Measurements from ENCODE around the gene AKT3. TPM values are rescaled to one million over a fixed set of nuclear protein-coding genes. Genes with fewer than 3 reads are reported as not detected.

Gene AKT3
- total RNA-seq, 1 experiment from 2014 or later: 133 TPM

DNA sequence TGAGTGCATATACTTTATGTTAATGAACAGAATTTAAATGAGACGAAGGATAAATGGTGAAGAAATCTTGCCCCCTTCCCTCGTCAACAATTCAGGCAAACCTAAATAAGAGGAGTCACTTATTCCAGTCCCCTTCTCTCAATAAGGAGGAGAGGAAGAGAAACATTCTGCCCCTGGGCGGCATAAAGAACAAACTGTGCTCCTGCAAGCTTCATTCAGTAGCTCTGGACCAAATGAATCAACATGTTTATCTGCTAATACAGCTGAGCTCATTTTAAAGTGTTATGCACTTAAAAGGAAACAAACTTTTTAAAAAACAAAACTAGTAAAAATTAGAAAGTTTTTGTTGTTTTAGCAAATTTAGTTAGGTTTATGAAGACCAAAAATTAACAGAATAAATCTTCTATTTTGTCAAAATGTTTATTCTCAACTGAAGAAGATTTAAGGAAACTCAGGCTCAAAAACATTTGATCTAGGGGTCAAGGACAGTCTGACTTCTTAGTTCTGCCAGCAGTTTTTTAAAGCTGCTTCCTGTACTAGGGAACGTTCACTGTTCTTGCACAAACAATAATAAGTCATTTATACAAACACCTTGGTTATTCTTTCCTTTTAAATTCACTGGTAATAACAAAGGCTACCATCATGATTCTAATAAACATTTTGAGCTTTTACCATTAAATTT, 58.3 kb downstream of the AKT3 start:
- peaks cover 70% of the 10 kb centered on the region for H3K79me2 ChIP-seq (ENCODE audit: low read depth)
- TF ChIP-seq CTCF (conservative IDR thresholded peaks at IDR 0.05) (no peak), EZH2 (IDR thresholded peaks at IDR 0.05; ENCODE audit: low read depth) (no peak)
- no peak overlapping the region for H3K4me2 ChIP-seq
- ChIA-PET POLR2A (ENCODE audit: unreplicated experiment) (interaction anchor here (0.6 to 0.7 kb wide), 3 partner anchors 9 to 481 kb away, joined by 3 to 9 read pairs (median 5); no protein-coding TSS in a partner anchor), CTCF (interaction anchor here (0.6 kb wide), 2 partner anchors 10 to 623 kb away, joined by 3 read pairs; no protein-coding TSS in a partner anchor)
- no peak overlapping the region for H3K27ac ChIP-seq
- no TSS peak for BruUV-seq (replicated peaks)
- no peaks in the 10 kb centered on the region for H3K9me3 ChIP-seq (ENCODE audit: insufficient read depth, low read depth)
- no peaks in the 10 kb centered on the region for H3K9me2 ChIP-seq (ENCODE audit: insufficient read depth)
- peaks cover 8% of the 10 kb centered on the region; the same call in 1 of the 2 replicates for H3F3A ChIP-seq (ENCODE audit: insufficient read depth, low read depth)
- DNase-seq: no peak
- no peaks in the 10 kb centered on the region; the same call in 1 of the 2 replicates for H4K20me1 ChIP-seq (ENCODE audit: insufficient read depth)
- H3K4me1 ChIP-seq (replicated peaks; ENCODE audit: insufficient read depth): peaks cover 29% of the 10 kb centered on the region
- intact Hi-C loops (cut with micrococcal nuclease; ENCODE audit: unreplicated experiment): no loop called here
- H2AFZ ChIP-seq: no peak overlapping the region
- H3K4me3 ChIP-seq: no peak overlapping the region
- no peaks in the 10 kb centered on the region for H3K27me3 ChIP-seq (ENCODE audit: insufficient read depth, low read depth)
- H3K36me3 ChIP-seq (ENCODE audit: low read depth): 0 out of 2 replicates have a peak, but pooled peaks cover 5% of the 10 kb centered on the region

DNA sequence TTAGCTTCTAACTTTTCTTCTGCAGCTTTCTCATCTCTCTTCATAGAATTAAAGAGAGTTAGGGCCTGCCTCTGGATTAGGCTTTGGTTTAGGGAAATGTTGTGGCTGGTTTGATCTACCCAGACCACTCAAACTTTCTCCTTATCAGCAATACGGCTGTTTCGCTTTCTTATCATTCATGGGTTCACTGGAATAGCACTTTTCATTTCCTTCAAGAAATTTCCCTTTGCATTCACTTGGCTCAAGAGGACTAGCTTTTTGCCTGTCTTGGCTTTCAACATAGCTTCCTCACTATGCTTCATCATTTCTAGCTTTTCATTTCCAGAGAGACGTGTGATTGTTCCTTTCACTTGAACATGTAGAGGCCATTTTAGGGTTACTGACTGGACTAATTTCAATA, 59.6 kb downstream of the AKT3 start:
- Histone ChIP-seq H3K27ac (no peak overlapping the region), H2AFZ (no peak overlapping the region), H3K36me3 (ENCODE audit: low read depth) (peaks cover 9% of the 10 kb centered on the region; the same call in 1 of the 2 replicates), H3K9me2 (ENCODE audit: insufficient read depth) (no peaks in the 10 kb centered on the region), H3K4me3 (no peak overlapping the region), H4K20me1 (ENCODE audit: insufficient read depth) (no peaks in the 10 kb centered on the region; the same call in 1 of the 2 replicates), H3K27me3 (ENCODE audit: insufficient read depth, low read depth) (no peaks in the 10 kb centered on the region), H3K79me2 (ENCODE audit: low read depth) (peaks cover 78% of the 10 kb centered on the region), H3F3A (ENCODE audit: insufficient read depth, low read depth) (peaks cover 21% of the 10 kb centered on the region; the same call in 1 of the 2 replicates), H3K4me1 (replicated peaks; ENCODE audit: insufficient read depth) (peaks cover 43% of the 10 kb centered on the region), H3K9me3 (ENCODE audit: insufficient read depth, low read depth) (no peaks in the 10 kb centered on the region), H3K4me2 (no peak overlapping the region)
- TF ChIP-seq EZH2 (IDR thresholded peaks at IDR 0.05; ENCODE audit: low read depth) (no peak), CTCF (conservative IDR thresholded peaks at IDR 0.05) (no peak)
- DNase-seq: no peak
- no TSS peak for BruUV-seq (replicated peaks)
- ChIA-PET POLR2A (ENCODE audit: unreplicated experiment) (no interaction called here), CTCF (no interaction called here)
- intact Hi-C loops (cut with micrococcal nuclease; ENCODE audit: unreplicated experiment): no loop called here

DNA sequence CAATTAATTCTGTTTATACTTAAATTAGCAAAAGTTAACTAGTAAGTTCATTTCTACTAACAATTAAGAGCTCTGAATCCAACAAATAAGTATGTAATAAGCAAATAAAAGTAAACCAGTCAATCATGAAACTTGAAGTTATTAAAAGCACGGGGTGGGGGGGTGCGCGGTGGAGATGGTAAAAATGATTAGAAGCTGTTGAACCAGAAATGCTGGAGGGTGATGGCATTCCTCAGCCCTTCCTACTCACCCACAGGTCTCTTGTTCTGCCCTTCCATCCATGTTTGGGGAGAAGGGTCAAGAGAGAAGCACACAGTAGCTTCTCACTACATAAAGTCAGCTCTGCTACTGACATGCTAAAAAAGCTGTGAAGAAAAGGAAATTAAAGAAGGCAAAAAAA, 63.5 kb downstream of the AKT3 start:
- POLR2A ChIA-PET (ENCODE audit: unreplicated experiment): interaction anchor here (0.6 to 1.2 kb wide), 3 partner anchors 12 to 376 kb away, joined by 3 to 8 read pairs (median 4); no protein-coding TSS in a partner anchor
- Histone ChIP-seq H3K9me3 (ENCODE audit: insufficient read depth, low read depth) (no peaks in the 10 kb centered on the region), H3K79me2 (ENCODE audit: low read depth) (peaks cover 75% of the 10 kb centered on the region), H3K27me3 (ENCODE audit: insufficient read depth, low read depth) (no peaks in the 10 kb centered on the region), H3F3A (ENCODE audit: insufficient read depth, low read depth) (peaks cover 30% of the 10 kb centered on the region; the same call in 1 of the 2 replicates), H2AFZ (no peak overlapping the region), H4K20me1 (ENCODE audit: insufficient read depth) (peaks cover 5% of the 10 kb centered on the region; the same call in 1 of the 2 replicates), H3K4me2 (peak overlapping the region; percentile 66), H3K36me3 (ENCODE audit: low read depth) (peaks cover 9% of the 10 kb centered on the region; the same call in 1 of the 2 replicates), H3K9me2 (ENCODE audit: insufficient read depth) (no peaks in the 10 kb centered on the region), H3K27ac (peak overlapping the region; percentile 57), H3K4me1 (replicated peaks; ENCODE audit: insufficient read depth) (peaks cover 30% of the 10 kb centered on the region), H3K4me3 (peak overlapping the region; percentile 17; the same call in 1 of the 2 replicates)
- peak; percentile 60 to 77 for DNase-seq
- CTCF ChIA-PET: interaction anchor here (0.5 kb wide), 1 partner anchor 67 kb away, joined by 5 read pairs; no protein-coding TSS in a partner anchor
- BruUV-seq (replicated peaks): no TSS peak
- TF ChIP-seq CTCF (conservative IDR thresholded peaks at IDR 0.05) (no peak), EZH2 (IDR thresholded peaks at IDR 0.05; ENCODE audit: low read depth) (no peak)
- intact Hi-C loops (cut with micrococcal nuclease; ENCODE audit: unreplicated experiment): loop anchor here (2.0 to 5.0 kb wide), 2 partner anchors 68 to 141 kb away; no protein-coding TSS in a partner anchor

Measured in PC-9 (cell line).